Measurements from ENCODE around the gene SFI1.
"Not testable (repeated sequence)": the region's sequence is repeated elsewhere in the genome, so short reads cannot be mapped to it uniquely, and the experiment has no call there.

Gene SFI1

GRCh38 chr22:31544481-31545480, 48.4 kb downstream of the SFI1 start:
- TF ChIP-seq CTCF (IDR thresholded peaks at IDR 0.05; ENCODE audit: insufficient read depth, missing control alignments): no peak
- no peak for FAIRE-seq
- DNase-seq (ENCODE audit: insufficient read length, low spot score): no peak

- no peak for FAIRE-seq
- no peak for TF ChIP-seq CTCF (IDR thresholded peaks at IDR 0.05; ENCODE audit: insufficient read depth, missing control alignments)
- DNase-seq (ENCODE audit: insufficient read length, low spot score): no peak
Observed at GRCh38 chr22:31550871-31551370, 54.6 kb downstream of the SFI1 start.

GRCh38 chr22:31556627-31557203, 60.4 kb downstream of the SFI1 start:
- FAIRE-seq (no peak), DNase-seq (ENCODE audit: insufficient read length, low spot score) (no peak)
- TF ChIP-seq CTCF (IDR thresholded peaks at IDR 0.05; ENCODE audit: insufficient read depth, missing control alignments): peak; percentile 67

- FAIRE-seq; DNase-seq (ENCODE audit: insufficient read length, low spot score): not testable (repeated sequence)
Observed at GRCh38 chr22:31558546-31558945, 62.2 kb downstream of the SFI1 start.

GRCh38 chr22:31561238-31561887, 65.0 kb downstream of the SFI1 start:
- TF ChIP-seq CTCF (IDR thresholded peaks at IDR 0.05; ENCODE audit: insufficient read depth, missing control alignments): peak; percentile 96
- DNase-seq (ENCODE audit: insufficient read length, low spot score) (peak; percentile 40), FAIRE-seq (no peak)

- no peak for TF ChIP-seq CTCF (IDR thresholded peaks at IDR 0.05; ENCODE audit: insufficient read depth, missing control alignments)
- no peak for DNase-seq (ENCODE audit: insufficient read length, low spot score)
- FAIRE-seq: no peak
Observed at GRCh38 chr22:31561970-31562369, 65.6 kb downstream of the SFI1 start.

- FAIRE-seq: no peak
- no peak for TF ChIP-seq CTCF (IDR thresholded peaks at IDR 0.05; ENCODE audit: insufficient read depth, missing control alignments)
- no peak for DNase-seq (ENCODE audit: insufficient read length, low spot score)
Observed at GRCh38 chr22:31566484-31566883, 70.1 kb downstream of the SFI1 start.

All from D721Med (cell line).